ENCODE results near the gene LAT. TPM values are rescaled to one million over a fixed set of nuclear protein-coding genes. Genes with fewer than 3 reads are reported as not detected.

LAT gene
- total and polyA plus RNA-seq, 8 donors = 1.9 to 26.0 (median 2.7) TPM

GRCh38 chr16:28981517-28981916 lies 3.3 kb upstream of the LAT start:
- DNase-seq (peak in 1 of 6 donors; percentile 25), ATAC-seq (no peak), FAIRE-seq (no peak)
- intact Hi-C loops (cut with DNase I) = no loop called here
- H3K4me3 ChIP-seq = no peak overlapping the region
- TF ChIP-seq CTCF (IDR thresholded peaks at IDR 0.05) = peak in 1 of 4 donors; percentile 30
- H3K4me1 ChIP-seq = no peaks in the 10 kb centered on the region
- no peaks in the 10 kb centered on the region for H3K9me3 ChIP-seq
- 81 to 82% methylated on average over 12 of the region's 12 CpGs for WGBS, 2 donors
- no peak overlapping the region for H3K27ac ChIP-seq
- peaks cover 0 to 11% (median 0%) of the 10 kb centered on the region in 3 donors for H3K36me3 ChIP-seq
- H3K27me3 ChIP-seq = no peaks in the 10 kb centered on the region

GRCh38 chr16:28982418-28982817 lies 2.4 kb upstream of the LAT start:
- ATAC-seq (no peak), FAIRE-seq (no peak), DNase-seq (peak in 2 of 6 donors; percentile 37 to 60)
- intact Hi-C loops (cut with DNase I) = no loop called here
- Histone ChIP-seq H3K9me3 (no peaks in the 10 kb centered on the region), H3K4me3 (no peak overlapping the region), H3K27me3 (no peaks in the 10 kb centered on the region), H3K36me3 (peaks cover 0 to 17% (median 0%) of the 10 kb centered on the region in 3 donors), H3K4me1 (no peaks in the 10 kb centered on the region), H3K27ac (no peak overlapping the region)
- TF ChIP-seq CTCF (IDR thresholded peaks at IDR 0.05) = no peak
- 91 to 97% methylated on average over 10 of the region's 10 CpGs for WGBS, 2 donors

- no peaks in the 10 kb centered on the region for H3K4me1 ChIP-seq
- no peak for TF ChIP-seq CTCF (IDR thresholded peaks at IDR 0.05)
- intact Hi-C loops (cut with DNase I) = no loop called here
Observed at GRCh38 chr16:28982949-28983348, 1.9 kb upstream of the LAT start.

GRCh38 chr16:28983644-28984043 lies 1.2 kb upstream of the LAT start:
- H3K9me3 ChIP-seq = no peaks in the 10 kb centered on the region
- H3K4me1 ChIP-seq = no peaks in the 10 kb centered on the region
- 95 to 96% methylated on average over 18 of the region's 18 CpGs for WGBS, 2 donors
- H3K36me3 ChIP-seq = peaks cover 0 to 17% (median 0%) of the 10 kb centered on the region in 3 donors
- no peak overlapping the region for H3K4me3 ChIP-seq
- H3K27ac ChIP-seq = no peak overlapping the region
- FAIRE-seq = no peak
- ATAC-seq = no peak
- TF ChIP-seq CTCF (IDR thresholded peaks at IDR 0.05) = no peak
- peak in 1 of 6 donors; percentile 49 for DNase-seq
- no peaks in the 10 kb centered on the region for H3K27me3 ChIP-seq
- intact Hi-C loops (cut with DNase I) = no loop called here

More at GRCh38 chr16:28982949-28983348, 1.9 kb upstream of the LAT start:
- ATAC-seq (no peak), DNase-seq (peak in 1 of 6 donors; percentile 52), FAIRE-seq (no peak)
- Histone ChIP-seq H3K9me3 (no peaks in the 10 kb centered on the region), H3K27ac (no peak overlapping the region), H3K36me3 (peaks cover 0 to 17% (median 0%) of the 10 kb centered on the region in 3 donors), H3K27me3 (no peaks in the 10 kb centered on the region), H3K4me3 (no peak overlapping the region)
- WGBS, 2 donors = 89 to 93% methylated on average over 11 of the region's 11 CpGs

- no peaks in the 10 kb centered on the region for H3K4me1 ChIP-seq
- H3K36me3 ChIP-seq = peaks cover 0 to 17% (median 0%) of the 10 kb centered on the region in 3 donors
- intact Hi-C loops (cut with DNase I) = no loop called here
- no peak overlapping the region for H3K4me3 ChIP-seq
- no peaks in the 10 kb centered on the region for H3K9me3 ChIP-seq
- whole genome bisulfite sequencing, 2 donors = 81 to 85% methylated on average over 12 of the region's 12 CpGs
- TF ChIP-seq CTCF (IDR thresholded peaks at IDR 0.05) = no peak
- no peak for ATAC-seq
- H3K27ac ChIP-seq = no peak overlapping the region
- no peaks in the 10 kb centered on the region for H3K27me3 ChIP-seq
- DNase-seq = peak in 1 of 6 donors; percentile 75
- no peak for FAIRE-seq
Observed at GRCh38 chr16:28984091-28984490, 761 bp upstream of the LAT start.
